ENCODE results near the gene MPIG6B. TPM values are rescaled to one million over a fixed set of nuclear protein-coding genes. Genes with fewer than 3 reads are reported as not detected.

Gene MPIG6B
- polyA plus RNA-seq, 3 donors: 1.1 to 2.3 (median 1.4) TPM

- no peak for DNase-seq (ENCODE audit: low read depth in 3 of 3, low spot score in 2 of 3)
These were observed 13.7 kb downstream of the MPIG6B start for GRCh38 chr6:31736768-31737314.

GRCh38 chr6:31737315-31737990 lies 14.3 kb downstream of the MPIG6B start:
- peak in 2 of 3 donors; percentile 54 to 61 for DNase-seq (ENCODE audit: low read depth in 3 of 3, low spot score in 2 of 3)

GRCh38 chr6:31737991-31738979 lies 15.1 kb downstream of the MPIG6B start:
- DNase-seq (ENCODE audit: low read depth in 3 of 3, low spot score in 2 of 3): peak in 2 of 3 donors; percentile 45 to 74

GRCh38 chr6:31739639-31740396 lies 16.6 kb downstream of the MPIG6B start, which contains the start of gene MSH5:
Gene MSH5 (plus strand): TSS chr6:31740005. CDS start chr6:31740467, 462 bp downstream.
- DNase-seq (ENCODE audit: low read depth in 3 of 3, low spot score in 2 of 3): peak; percentile 97 to 100 (median 99)

- DNase-seq (ENCODE audit: low read depth in 3 of 3, low spot score in 2 of 3): peak in 1 of 3 donors; percentile 44
These were observed 17.4 kb downstream of the MPIG6B start for GRCh38 chr6:31740397-31741223.

GRCh38 chr6:31741815-31742214 lies 18.6 kb downstream of the MPIG6B start:
- DNase-seq (ENCODE audit: low read depth in 3 of 3, low spot score in 2 of 3): no peak

GRCh38 chr6:31742894-31743293 lies 19.7 kb downstream of the MPIG6B start:
- no peak for DNase-seq (ENCODE audit: low read depth in 3 of 3, low spot score in 2 of 3)

GRCh38 chr6:31744422-31744821 lies 21.2 kb downstream of the MPIG6B start:
- no peak for DNase-seq (ENCODE audit: low read depth in 3 of 3, low spot score in 2 of 3)

GRCh38 chr6:31749301-31750036 lies 26.3 kb downstream of the MPIG6B start:
- no peak for DNase-seq (ENCODE audit: low read depth in 3 of 3, low spot score in 2 of 3)

- DNase-seq (ENCODE audit: low read depth in 3 of 3, low spot score in 2 of 3): no peak
These were observed 27.3 kb downstream of the MPIG6B start for GRCh38 chr6:31750411-31751022.

- DNase-seq (ENCODE audit: low read depth in 3 of 3, low spot score in 2 of 3): no peak
These were observed 29.7 kb downstream of the MPIG6B start for GRCh38 chr6:31752739-31753319.

- DNase-seq (ENCODE audit: low read depth in 3 of 3, low spot score in 2 of 3): no peak
These were observed 35.1 kb downstream of the MPIG6B start for GRCh38 chr6:31758281-31758680.

- no peak for DNase-seq (ENCODE audit: low read depth in 3 of 3, low spot score in 2 of 3)
These were observed 37.6 kb downstream of the MPIG6B start for GRCh38 chr6:31760790-31761189.

GRCh38 chr6:31761343-31761742 lies 38.2 kb downstream of the MPIG6B start:
- DNase-seq (ENCODE audit: low read depth in 3 of 3, low spot score in 2 of 3): no peak

GRCh38 chr6:31762356-31762755 lies 39.2 kb downstream of the MPIG6B start, which contains the start of gene SAPCD1:
Gene SAPCD1 (plus strand): TSS chr6:31762656. CDS start chr6:31763055, 399 bp downstream.
- DNase-seq (ENCODE audit: low read depth in 3 of 3, low spot score in 2 of 3): no peak

- no peak for DNase-seq (ENCODE audit: low read depth in 3 of 3, low spot score in 2 of 3)
These were observed 39.9 kb downstream of the MPIG6B start for GRCh38 chr6:31762878-31763618.

- DNase-seq (ENCODE audit: low read depth in 3 of 3, low spot score in 2 of 3): no peak
These were observed 40.4 kb downstream of the MPIG6B start for GRCh38 chr6:31763619-31763940.
